GM23248 (cell line): ENCODE measurements around the gene ZNF500. TPM values are rescaled to one million over a fixed set of nuclear protein-coding genes. Genes with fewer than 3 reads are reported as not detected.
"Not testable (repeated sequence)": the region's sequence is repeated elsewhere in the genome, so short reads cannot be mapped to it uniquely, and the experiment has no call there.

ENCODE experiments used
- DNase-seq: peaks from one replicate; pipeline ENCODE4 v3.0.0-alpha.2; 2015
- H2AFZ ChIP-seq: fragments of 200-600 bp; sonication (generic); 2 replicates; pipeline ENCODE4 v1.6.1; 2016; ENCODE audit warnings: antibody characterized with exemption
- H3F3A ChIP-seq: fragments of 200-600 bp; sonication (generic); 2 replicates; pipeline ENCODE4 v1.6.1; 2016; ENCODE audit warnings: mild to moderate bottlenecking, antibody characterized with exemption, mixed run types; ENCODE audit not compliant: insufficient read depth
- H3K27ac ChIP-seq: fragments of 200-600 bp; sonication (generic); 2 replicates; pipeline ENCODE4 v1.5.1; 2016; ENCODE audit warnings: mild to moderate bottlenecking
- H3K27me3 ChIP-seq: fragments of 200-600 bp; sonication (generic); replicated peaks from 2 replicates; pipeline ENCODE4 v1.6.1; 2016; ENCODE audit warnings: mild to moderate bottlenecking; ENCODE audit not compliant: insufficient read depth
- H3K36me3 ChIP-seq: fragments of 200-600 bp; sonication (generic); 2 replicates; pipeline ENCODE4 v1.6.1; 2016; ENCODE audit warnings: low read depth, mild to moderate bottlenecking
- H3K4me1 ChIP-seq: fragments of 200-600 bp; sonication (generic); 2 replicates; pipeline ENCODE4 v1.6.1; 2016; ENCODE audit warnings: mild to moderate bottlenecking; ENCODE audit not compliant: insufficient read depth
- H3K4me2 ChIP-seq: fragments of 200-600 bp; sonication (generic); one replicate; pipeline ENCODE4 v1.6.1; 2016; ENCODE audit warnings: mild to moderate bottlenecking; ENCODE audit not compliant: unreplicated experiment
- H3K4me3 ChIP-seq: fragments of 200-600 bp; sonication (generic); 2 replicates; pipeline ENCODE4 v1.5.1; 2016; ENCODE audit warnings: mild to moderate bottlenecking
- H3K79me2 ChIP-seq: fragments of 200-600 bp; sonication (generic); 2 replicates; pipeline ENCODE4 v1.6.1; 2016; ENCODE audit warnings: mild to moderate bottlenecking; ENCODE audit not compliant: insufficient read depth
- H3K9ac ChIP-seq: fragments of 200-600 bp; sonication (generic); 2 replicates; pipeline ENCODE4 v1.6.1; 2016; ENCODE audit warnings: mild to moderate bottlenecking
- H3K9me2 ChIP-seq: fragments of 200-600 bp; sonication (generic); 2 replicates; pipeline ENCODE4 v1.6.1; 2016; ENCODE audit warnings: mixed run types, mild to moderate bottlenecking, moderate library complexity; ENCODE audit not compliant: insufficient read depth
- H3K9me3 ChIP-seq: fragments of 200-600 bp; sonication (generic); one replicate; pipeline ENCODE4 v1.6.1; 2017; ENCODE audit warnings: low read depth
- H4K20me1 ChIP-seq: fragments of 200-600 bp; sonication (generic); 2 replicates; pipeline ENCODE4 v1.6.0; 2016; ENCODE audit not compliant: insufficient read depth
- EZH2 ChIP-seq: fragments of 200-600 bp; sonication (generic); IDR thresholded peaks from 2 replicates; pipeline ENCODE4 v1.6.1; 2018; ENCODE audit warnings: antibody characterized with exemption, mild to moderate bottlenecking; ENCODE audit not compliant: insufficient read depth, poor library complexity, severe bottlenecking
- EZH2phosphoT487 ChIP-seq: fragments of 200-600 bp; sonication (generic); IDR thresholded peaks from 2 replicates; pipeline ENCODE4 v1.6.1; 2018; ENCODE audit warnings: antibody characterized with exemption, moderate library complexity, mild to moderate bottlenecking, low read depth; ENCODE audit not compliant: insufficient read depth
- WGBS, 2 experiments: methylation state at CpG; one replicate each; pipeline ENCODE4 v1.1.6; 2015 to 2017; ENCODE audit warnings: low lambda C conversion rate in 2 of 2, low coverage in 1 of 2; ENCODE audit errors: missing lambda C conversion rate in 2 of 2; 5-methylcytosine and 5-hydroxymethylcytosine counted together
- in situ Hi-C: fragments of 300-500 bp; cut with MboI; formaldehyde crosslinking; loops from 2 replicates; pipeline ENCODE4 v1.15.0; 2020
- polyA plus RNA-seq: library from polyadenylated mRNA; unstranded; fragments of >200 nt; fragmentation: Nextera tagmentation; extraction: Ambion mirVana; gene quantifications from 2 replicates; pipeline ENCODE4 v1.2.1, GENCODE V29; 2016
- total RNA-seq: library from RNA; depleted of rRNA; stranded (reverse); fragments of >200 nt; shearing (Covaris generic); gene quantifications from 2 replicates; pipeline ENCODE4 v1.2.3, GENCODE V29; 2014

The ZNF500 gene
- total and polyA plus RNA-seq, 2 experiments from 2014 or later = 7.4 to 12.3 TPM

DNA sequence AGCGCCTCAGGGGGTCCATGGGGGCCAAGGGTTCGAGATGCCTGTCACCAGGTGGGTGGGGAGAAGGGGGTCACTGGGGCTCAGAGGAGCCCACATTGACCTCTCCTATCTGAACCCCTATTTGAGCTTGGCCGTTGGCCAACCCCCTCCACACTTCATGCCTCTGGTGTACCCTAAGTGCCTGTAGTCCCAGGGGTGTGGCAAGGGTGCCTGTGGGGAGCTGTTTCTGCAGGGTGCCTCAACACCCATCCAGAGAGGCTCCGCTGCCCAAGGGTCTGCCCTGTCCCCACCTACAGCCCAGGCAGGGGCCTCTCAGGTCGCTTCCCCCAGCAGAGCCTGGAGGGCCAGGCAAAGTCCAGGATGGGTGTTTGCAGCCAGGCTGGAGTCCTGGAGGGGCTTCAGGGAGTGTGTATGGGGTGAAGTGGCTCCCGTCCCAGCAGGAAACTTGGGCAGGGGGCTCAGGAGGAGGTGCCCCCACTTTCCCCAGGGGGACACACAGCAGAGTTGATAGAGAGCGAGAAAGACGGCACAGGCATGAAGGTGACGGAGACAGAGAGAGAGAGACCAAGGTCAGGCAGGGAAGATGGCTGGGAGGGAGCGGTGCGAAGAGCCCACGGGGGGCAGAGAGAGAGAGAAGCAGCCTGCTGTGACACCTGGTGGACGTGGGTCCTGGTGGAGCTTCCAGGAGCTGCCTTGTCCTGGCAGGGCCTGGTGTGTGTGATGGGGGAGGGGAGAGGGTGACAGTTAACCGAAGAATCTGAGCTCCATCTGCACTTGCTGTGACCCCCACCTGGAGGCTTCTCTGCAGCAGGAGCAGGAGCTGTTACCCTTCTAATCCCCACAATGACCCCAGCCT is 20.9 kb upstream of the ZNF500 start, which contains the start of gene SEPTIN12:
SEPTIN12 (minus strand) TSS at position 719 of the 856 bp plus-strand sequence; CDS start at position 19, 700 bp downstream.
- no peak for DNase-seq
- Histone ChIP-seq H3K4me2 (no peak within 1 kb of the TSS), H3K9me2 (no peaks in the 10 kb centered on the region), H3K36me3 (no peaks in the 10 kb centered on the region), H3K27me3 (no peaks in the 10 kb centered on the region), H3F3A (no peaks in the 10 kb centered on the region), H3K9me3 (no peaks in the 10 kb centered on the region), H3K9ac (no peak within 1 kb of the TSS), H3K4me3 (no peak within 1 kb of the TSS), H3K27ac (no peak within 1 kb of the TSS), H3K4me1 (no peaks in the 10 kb centered on the region), H2AFZ (no peak within 1 kb of the TSS), H3K79me2 (no peaks in the 10 kb centered on the region), H4K20me1 (no peaks in the 10 kb centered on the region)
- no peak for TF ChIP-seq EZH2
- 59 to 60% methylated on average over 14 of the region's 14 CpGs for WGBS, 2 experiments
- in situ Hi-C loops = no loop called here

DNA sequence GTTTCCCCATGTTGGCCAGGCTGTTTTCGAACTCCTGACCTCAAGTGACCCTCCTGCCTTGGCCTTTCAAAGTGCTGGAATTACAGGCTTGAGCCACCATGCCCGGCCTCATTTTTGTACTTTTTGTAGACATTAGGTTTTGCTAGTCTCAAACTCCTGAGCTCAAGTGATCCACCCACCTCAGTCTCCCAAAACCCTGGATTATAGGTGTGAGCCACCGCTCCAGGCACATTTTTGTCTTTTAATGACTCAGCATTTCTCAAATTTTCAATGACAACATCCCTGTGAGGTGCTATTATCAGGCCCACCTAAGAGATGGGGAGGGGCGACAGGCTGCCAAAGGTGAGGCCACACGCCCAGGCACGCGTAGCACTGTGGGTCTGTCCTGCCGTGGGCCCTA is 20.1 kb upstream of the ZNF500 start:
- Histone ChIP-seq H3K27me3 (no peaks in the 10 kb centered on the region), H4K20me1 (no peaks in the 10 kb centered on the region), H3K4me2 (no peak overlapping the region), H3K9ac (no peak overlapping the region), H3F3A (no peaks in the 10 kb centered on the region), H3K9me2 (no peaks in the 10 kb centered on the region), H3K27ac (no peak overlapping the region), H3K9me3 (no peaks in the 10 kb centered on the region), H3K36me3 (no peaks in the 10 kb centered on the region), H3K79me2 (no peaks in the 10 kb centered on the region), H2AFZ (no peak overlapping the region), H3K4me3 (no peak overlapping the region), H3K4me1 (no peaks in the 10 kb centered on the region)
- no peak for DNase-seq
- in situ Hi-C loops = no loop called here
- TF ChIP-seq EZH2phosphoT487 = no peak
- no peak for TF ChIP-seq EZH2
- WGBS, 2 experiments = 92 to 93% methylated on average over 8 of the region's 8 CpGs

DNA sequence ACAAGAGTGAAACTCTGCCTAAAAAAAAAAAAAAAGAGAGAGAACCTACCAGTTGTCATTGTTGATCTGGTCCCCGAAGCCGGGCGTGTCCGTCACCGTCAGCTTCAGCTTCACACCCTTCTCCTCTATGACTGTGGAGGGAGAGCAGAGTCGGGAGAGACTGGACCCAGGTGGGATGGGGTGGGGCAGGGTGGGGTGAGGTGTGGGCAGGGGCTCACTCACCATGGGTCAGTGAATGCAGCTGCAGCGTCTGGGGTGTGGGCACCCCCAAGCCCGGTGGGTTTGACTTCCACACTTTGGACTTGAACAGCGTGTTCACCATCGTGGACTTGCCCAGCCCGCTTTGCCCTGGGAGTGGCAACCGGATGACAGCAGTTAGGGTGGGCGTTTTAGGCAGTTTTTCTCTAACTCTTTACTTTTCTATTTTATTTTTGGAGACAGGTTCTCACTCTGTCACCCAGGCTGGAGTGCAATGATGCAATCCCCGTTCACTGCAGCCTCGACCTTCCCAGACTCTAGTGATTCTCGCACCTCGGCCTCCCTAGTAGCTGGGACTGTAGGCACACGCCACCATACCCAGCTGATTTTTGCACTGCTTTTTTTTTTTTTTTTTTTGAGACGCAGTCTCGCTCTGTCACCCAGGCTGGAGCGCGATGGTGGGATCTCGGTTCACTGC is 18.9 kb upstream of the ZNF500 start:
- no peaks in the 10 kb centered on the region for H3F3A ChIP-seq
- H3K4me1 ChIP-seq = no peaks in the 10 kb centered on the region
- no peaks in the 10 kb centered on the region for H3K79me2 ChIP-seq
- H4K20me1 ChIP-seq = no peaks in the 10 kb centered on the region
- no peak overlapping the region for H3K9ac ChIP-seq
- no peak overlapping the region for H3K27ac ChIP-seq
- H3K27me3 ChIP-seq = no peaks in the 10 kb centered on the region
- no peak overlapping the region for H3K4me2 ChIP-seq
- no peak for DNase-seq
- no peaks in the 10 kb centered on the region for H3K36me3 ChIP-seq
- in situ Hi-C loops = no loop called here
- TF ChIP-seq EZH2phosphoT487 (no peak), EZH2 (no peak)
- H2AFZ ChIP-seq = no peak overlapping the region
- no peaks in the 10 kb centered on the region for H3K9me2 ChIP-seq
- 86 to 92% methylated on average over 17 to 21 of the region's 23 CpGs for WGBS, 2 experiments
- no peak overlapping the region for H3K4me3 ChIP-seq
- no peaks in the 10 kb centered on the region for H3K9me3 ChIP-seq

DNA sequence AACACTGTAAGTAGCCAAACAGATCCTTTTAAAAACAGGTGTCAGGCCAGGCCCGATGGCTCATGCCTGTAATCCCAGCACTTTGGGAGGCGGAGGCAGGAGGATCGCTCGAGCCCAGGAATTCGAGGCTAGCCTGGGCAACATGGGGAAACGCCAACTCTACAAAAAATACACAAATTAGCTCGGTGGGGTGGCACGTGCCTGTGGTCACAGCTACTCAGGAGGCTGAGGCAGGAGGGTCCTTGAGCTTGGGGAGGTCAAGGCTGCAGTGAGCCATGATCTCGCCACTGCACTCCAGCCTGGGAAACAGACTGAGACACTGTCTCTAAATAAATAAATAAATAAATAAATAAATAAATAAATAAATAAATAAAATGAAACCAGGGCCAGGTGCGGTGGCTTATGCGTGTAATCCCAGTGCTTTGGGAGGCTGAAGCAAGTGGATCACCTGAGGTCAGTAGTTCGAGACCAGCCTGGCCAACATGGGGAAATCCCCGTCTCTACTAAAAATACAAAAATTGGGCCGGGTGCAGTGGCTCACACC is 17.6 kb upstream of the ZNF500 start:
- in situ Hi-C loops, H3K4me1 ChIP-seq, H3K9me3 ChIP-seq, H3K36me3 ChIP-seq, H4K20me1 ChIP-seq, H3K9me2 ChIP-seq, H3K27me3 ChIP-seq, H2AFZ ChIP-seq, H3K79me2 ChIP-seq, H3K9ac ChIP-seq, H3F3A ChIP-seq, H3K4me2 ChIP-seq, H3K4me3 ChIP-seq, DNase-seq, H3K27ac ChIP-seq: not testable (repeated sequence)
- 86 to 88% methylated on average over 12 to 14 of the region's 14 CpGs for WGBS, 2 experiments
